Vagina (tissue), 2 donors: ENCODE data around the gene FRS3. TPM values are rescaled to one million over a fixed set of nuclear protein-coding genes. Genes with fewer than 3 reads are reported as not detected.

Source experiments
- DNase-seq, 2 donors: peaks; one replicate each; pipeline ENCODE4 v3.0.0-alpha.2; 2017; ENCODE audit errors: extremely low spot score in 2 of 2
- H3K27ac ChIP-seq: fragments of 200-600 bp; sonication (generic); one replicate; pipeline ENCODE4 v1.5.1; 2019
- H3K27me3 ChIP-seq: fragments of 200-600 bp; sonication (generic); one replicate; pipeline ENCODE4 v1.5.1; 2019
- H3K36me3 ChIP-seq, 2 donors: fragments of 200-600 bp; sonication (generic); one replicate each; pipeline ENCODE4 v1.5.1; 2017 to 2019
- H3K4me1 ChIP-seq: fragments of 200-600 bp; sonication (generic); one replicate; pipeline ENCODE4 v1.5.1; 2019
- H3K4me3 ChIP-seq, 2 donors: fragments of 200-600 bp; sonication (generic); 1 replicate in 1 of 2; 2 replicates in 1 of 2; pipeline ENCODE4 v1.5.1; 2016 to 2019
- H3K9me3 ChIP-seq: fragments of 200-600 bp; sonication (generic); one replicate; pipeline ENCODE4 v1.5.1; 2019
- POLR2A ChIP-seq, 2 donors: fragments of 450-650 bp; IDR thresholded peaks; one replicate each; pipeline ENCODE4 v1.6.1; 2017; ENCODE audit warnings: antibody characterized with exemption in 2 of 2, mild to moderate bottlenecking in 2 of 2, moderate library complexity in 2 of 2
- POLR2AphosphoS5 ChIP-seq, 2 donors: sonication (generic); formaldehyde crosslinking; IDR thresholded peaks; one replicate each; pipeline ENCODE4 v1.9.0; 2017; ENCODE audit warnings: antibody characterized with exemption in 2 of 2, mild to moderate bottlenecking in 2 of 2, low read depth in 1 of 2; ENCODE audit not compliant: insufficient read depth in 1 of 2
- intact Hi-C: fragments of 100-400 bp; cut with DNase I; formaldehyde crosslinking; loops from one replicate; pipeline ENCODE4 v1.15.1; 2023
- total RNA-seq: library from RNA; depleted of rRNA; stranded (reverse); fragments of >200 nt; gene quantifications from one replicate; pipeline ENCODE4 v1.2.3, GENCODE V29; 2016
- TF ChIP-seq, protein P1 (sequence below), 3 experiments: fragments of 450-650 bp in 2 of 3; fragments of 200-600 bp in 1 of 3; sonication (generic) in 1 of 3; IDR thresholded peaks; one replicate each; pipeline ENCODE4 v1.5.1; 2017 to 2019; ENCODE audit warnings: antibody characterized with exemption in 3 of 3, mild to moderate bottlenecking in 2 of 3, moderate library complexity in 2 of 3

FRS3 gene
- total RNA-seq, 1 donor from 2014 or later: 4.4 TPM

DNA sequence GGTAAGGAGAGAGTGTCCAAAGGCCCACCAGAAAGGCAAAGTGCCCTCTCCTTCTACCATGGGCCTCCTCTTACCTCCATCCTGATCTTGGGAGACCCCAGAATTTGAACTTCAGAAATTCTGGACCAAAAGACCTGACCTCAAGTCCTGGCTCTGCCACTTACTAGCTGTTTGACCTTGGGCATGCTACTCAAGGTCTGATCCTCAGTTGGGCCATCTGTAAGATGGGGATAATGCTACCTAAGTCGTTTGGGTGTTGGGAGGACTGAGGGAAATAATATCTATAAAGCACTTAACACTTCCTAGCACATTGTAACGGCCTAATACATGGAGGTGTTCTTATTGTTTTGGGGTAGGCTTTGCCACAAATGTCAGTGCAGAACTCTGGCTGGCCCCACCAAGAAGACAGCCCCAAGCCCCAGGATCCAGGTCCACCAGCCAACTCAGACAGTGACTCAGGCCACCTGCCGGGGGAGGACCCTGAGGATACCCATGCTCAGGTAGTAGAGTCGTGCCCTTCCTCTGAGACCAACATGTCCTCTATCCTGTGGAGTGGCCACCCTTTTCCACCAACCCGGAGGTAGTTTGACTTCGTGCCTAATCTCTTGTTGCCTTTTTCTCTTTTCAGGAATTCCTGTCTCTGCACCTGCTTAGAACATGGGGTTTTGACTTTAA lies 3.5 kb upstream of the FRS3 start:
- H3K36me3 ChIP-seq: no peaks in the 10 kb centered on the region
- no peak overlapping the region for H3K4me3 ChIP-seq
- H3K27ac ChIP-seq: no peak overlapping the region
- TF ChIP-seq, protein P1, sequence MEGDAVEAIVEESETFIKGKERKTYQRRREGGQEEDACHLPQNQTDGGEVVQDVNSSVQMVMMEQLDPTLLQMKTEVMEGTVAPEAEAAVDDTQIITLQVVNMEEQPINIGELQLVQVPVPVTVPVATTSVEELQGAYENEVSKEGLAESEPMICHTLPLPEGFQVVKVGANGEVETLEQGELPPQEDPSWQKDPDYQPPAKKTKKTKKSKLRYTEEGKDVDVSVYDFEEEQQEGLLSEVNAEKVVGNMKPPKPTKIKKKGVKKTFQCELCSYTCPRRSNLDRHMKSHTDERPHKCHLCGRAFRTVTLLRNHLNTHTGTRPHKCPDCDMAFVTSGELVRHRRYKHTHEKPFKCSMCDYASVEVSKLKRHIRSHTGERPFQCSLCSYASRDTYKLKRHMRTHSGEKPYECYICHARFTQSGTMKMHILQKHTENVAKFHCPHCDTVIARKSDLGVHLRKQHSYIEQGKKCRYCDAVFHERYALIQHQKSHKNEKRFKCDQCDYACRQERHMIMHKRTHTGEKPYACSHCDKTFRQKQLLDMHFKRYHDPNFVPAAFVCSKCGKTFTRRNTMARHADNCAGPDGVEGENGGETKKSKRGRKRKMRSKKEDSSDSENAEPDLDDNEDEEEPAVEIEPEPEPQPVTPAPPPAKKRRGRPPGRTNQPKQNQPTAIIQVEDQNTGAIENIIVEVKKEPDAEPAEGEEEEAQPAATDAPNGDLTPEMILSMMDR (IDR thresholded peaks at IDR 0.05): no peak
- TF ChIP-seq POLR2AphosphoS5 (IDR thresholded peaks at IDR 0.05; ENCODE audit: insufficient read depth in 1 of 2, low read depth in 1 of 2) (no peak), POLR2A (IDR thresholded peaks at IDR 0.05) (no peak)
- H3K27me3 ChIP-seq: no peaks in the 10 kb centered on the region
- intact Hi-C loops: no loop called here
- no peaks in the 10 kb centered on the region for H3K9me3 ChIP-seq
- no peak for DNase-seq
- peaks cover 60% of the 10 kb centered on the region for H3K4me1 ChIP-seq

DNA sequence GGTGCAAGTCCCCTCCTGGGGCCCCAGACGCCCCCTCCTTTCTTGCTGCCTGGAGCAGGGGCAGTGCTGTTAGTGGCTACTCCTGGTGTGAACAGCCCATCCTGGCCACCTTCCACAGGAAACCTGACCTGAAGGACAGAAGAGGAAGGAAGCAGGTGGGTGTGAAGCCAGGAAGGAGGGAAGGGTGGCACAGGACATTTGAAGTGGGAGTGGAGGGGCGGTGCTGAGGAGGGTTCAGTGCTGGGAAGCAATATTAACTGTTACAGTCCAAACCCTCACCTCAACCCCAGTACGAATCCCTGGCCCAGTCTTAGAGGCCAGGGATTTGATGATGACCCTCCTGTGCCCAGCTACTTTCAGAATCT lies 1.6 kb upstream of the FRS3 start:
- Histone ChIP-seq H3K4me1 (peaks cover 49% of the 10 kb centered on the region), H3K4me3 (peak overlapping the region; percentile 83 to 89), H3K27ac (peak overlapping the region; percentile 94), H3K27me3 (no peaks in the 10 kb centered on the region), H3K9me3 (no peaks in the 10 kb centered on the region), H3K36me3 (peaks cover 0 to 8% of the 10 kb centered on the region in 2 donors)
- intact Hi-C loops: loop anchor here (2.0 kb wide), 1 partner anchor 263 kb away; no protein-coding TSS in a partner anchor
- DNase-seq: no peak
- TF ChIP-seq POLR2AphosphoS5 (IDR thresholded peaks at IDR 0.05; ENCODE audit: insufficient read depth in 1 of 2, low read depth in 1 of 2) (no peak), POLR2A (IDR thresholded peaks at IDR 0.05) (no peak)
- TF ChIP-seq, protein P1 (IDR thresholded peaks at IDR 0.05): no peak

DNA sequence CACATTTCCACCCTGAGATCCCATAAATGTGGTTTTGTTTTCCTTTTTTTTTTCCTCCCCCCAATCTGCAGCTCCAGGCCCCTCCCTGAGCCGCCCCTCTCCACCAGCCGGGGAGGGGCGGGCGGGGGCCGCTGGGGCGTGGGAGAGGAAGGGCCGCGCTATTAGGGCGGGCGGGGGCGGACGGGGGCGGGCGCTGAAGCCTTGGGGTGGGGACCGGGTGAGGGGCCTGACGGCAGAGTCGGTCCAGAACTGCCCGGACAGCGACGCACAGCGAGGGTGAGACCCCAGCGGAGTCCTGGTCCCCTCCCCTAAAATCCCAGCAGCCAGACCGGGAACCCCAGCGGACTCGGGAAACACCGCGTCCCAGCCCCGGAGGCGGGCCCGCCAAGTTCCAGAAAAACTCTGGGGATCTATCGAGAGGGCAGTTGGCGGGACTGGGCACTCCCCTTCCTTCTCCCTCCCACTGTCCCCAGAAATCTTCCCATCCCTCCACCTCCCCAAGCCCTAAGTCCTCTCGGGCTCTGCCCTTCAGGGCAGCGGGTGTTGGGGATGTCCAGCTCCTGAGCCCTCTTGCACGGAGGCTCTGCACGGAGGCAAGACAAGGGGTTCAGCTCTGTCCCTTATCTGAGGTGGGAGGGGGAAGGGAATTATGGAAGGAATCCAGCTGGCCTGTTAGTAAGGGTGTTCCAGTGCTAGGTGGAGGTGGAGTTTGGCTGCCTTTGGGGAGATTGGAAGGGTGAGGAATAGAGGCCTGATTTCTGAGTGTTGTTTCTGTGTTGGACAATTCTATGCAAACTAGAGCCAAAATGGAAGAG lies 1.1 kb upstream of the FRS3 start, which contains the start of gene PRICKLE4:
PRICKLE4 (plus strand) TSS at position 232 of the 815 bp plus-strand sequence. CDS start 2,692 bp downstream, outside the sequence.
- peak within 1 kb of the TSS; percentile 94 for H3K27ac ChIP-seq
- H3K9me3 ChIP-seq: no peaks in the 10 kb centered on the region
- intact Hi-C loops: loop anchor here (2.0 kb wide), 1 partner anchor 264 kb away; no protein-coding TSS in a partner anchor
- peak within 1 kb of the TSS; percentile 83 to 89 for H3K4me3 ChIP-seq
- H3K4me1 ChIP-seq: peaks cover 44% of the 10 kb centered on the region
- no peak for DNase-seq
- peaks cover 0 to 8% of the 10 kb centered on the region in 2 donors for H3K36me3 ChIP-seq
- no peaks in the 10 kb centered on the region for H3K27me3 ChIP-seq
- TF ChIP-seq POLR2A (IDR thresholded peaks at IDR 0.05) (no peak), POLR2AphosphoS5 (IDR thresholded peaks at IDR 0.05; ENCODE audit: insufficient read depth in 1 of 2, low read depth in 1 of 2) (peak in 1 of 2 donors; percentile 17)

DNA sequence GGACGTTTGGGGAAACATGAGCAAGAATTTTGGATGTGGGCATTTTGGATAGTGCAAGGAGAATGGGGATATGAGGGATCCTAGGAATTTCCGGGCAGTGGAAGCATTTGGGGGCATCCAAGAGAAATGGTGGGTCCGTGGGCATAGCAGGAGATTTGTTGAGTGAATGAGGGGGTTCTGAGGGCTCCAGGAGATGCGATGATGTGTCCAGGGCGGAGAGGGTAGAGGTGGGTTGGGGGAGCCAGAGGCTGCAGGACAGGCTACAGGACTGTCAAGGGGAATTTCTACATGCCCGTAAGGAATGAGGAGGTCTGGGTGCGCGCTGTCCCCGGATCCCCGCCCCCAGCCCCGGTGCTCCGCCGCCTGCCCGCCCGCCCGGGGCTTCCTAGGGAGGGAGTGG lies 364 bp downstream of the FRS3 start:
- DNase-seq: no peak
- no peaks in the 10 kb centered on the region for H3K9me3 ChIP-seq
- intact Hi-C loops: no loop called here
- H3K36me3 ChIP-seq: peaks cover 0 to 22% of the 10 kb centered on the region in 2 donors
- TF ChIP-seq POLR2A (IDR thresholded peaks at IDR 0.05) (no peak), POLR2AphosphoS5 (IDR thresholded peaks at IDR 0.05; ENCODE audit: insufficient read depth in 1 of 2, low read depth in 1 of 2) (no peak)
- TF ChIP-seq, protein P1 (IDR thresholded peaks at IDR 0.05): no peak
- H3K4me3 ChIP-seq: peak overlapping the region; percentile 83 to 89
- peaks cover 29% of the 10 kb centered on the region for H3K4me1 ChIP-seq
- H3K27ac ChIP-seq: peak overlapping the region; percentile 48
- H3K27me3 ChIP-seq: no peaks in the 10 kb centered on the region

DNA sequence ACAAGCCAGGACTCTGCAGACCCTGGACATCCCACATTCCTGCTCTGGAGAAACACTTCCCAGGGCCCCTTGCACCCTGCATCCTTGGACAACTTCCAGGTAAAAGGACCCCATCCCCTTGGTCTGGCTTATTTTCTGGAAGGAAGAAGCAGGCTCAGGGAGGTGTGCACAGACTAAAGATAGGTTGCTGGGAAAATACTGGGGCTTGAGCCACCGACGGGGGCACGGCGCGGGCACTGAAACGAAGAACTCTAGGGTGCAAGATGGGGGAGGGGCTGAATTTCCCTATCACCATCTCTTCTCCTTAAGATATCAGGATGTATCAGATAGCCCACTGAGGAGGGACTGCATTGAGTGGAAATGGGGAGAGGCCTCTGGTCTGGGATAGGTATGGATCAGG lies 805 bp downstream of the FRS3 start:
- intact Hi-C loops: no loop called here
- TF ChIP-seq, protein P1 (IDR thresholded peaks at IDR 0.05): no peak
- no peak for TF ChIP-seq POLR2AphosphoS5 (IDR thresholded peaks at IDR 0.05; ENCODE audit: insufficient read depth in 1 of 2, low read depth in 1 of 2)
- TF ChIP-seq POLR2A (IDR thresholded peaks at IDR 0.05): no peak
- H3K36me3 ChIP-seq: peaks cover 0 to 27% of the 10 kb centered on the region in 2 donors
- no peaks in the 10 kb centered on the region for H3K27me3 ChIP-seq
- peaks cover 25% of the 10 kb centered on the region for H3K4me1 ChIP-seq
- DNase-seq: no peak
- H3K27ac ChIP-seq: peak overlapping the region; percentile 48
- H3K9me3 ChIP-seq: no peaks in the 10 kb centered on the region
- peak overlapping the region; percentile 83 to 89 for H3K4me3 ChIP-seq
